Transverse colon (tissue), 4 donors: ENCODE results near the gene STT3A. TPM values are rescaled to one million over a fixed set of nuclear protein-coding genes. Genes with fewer than 3 reads are reported as not detected.

ENCODE experiments used
- DNase-seq: peaks from one replicate; pipeline ENCODE4 v3.0.0-alpha.2; 2019
- H3K27ac ChIP-seq, 4 donors: fragments of 200-600 bp; sonication (generic); 2 replicates each; pipeline ENCODE4 v1.5.1; 2016 to 2018; ENCODE audit warnings: inconsistent platforms in 4 of 4
- H3K27me3 ChIP-seq: fragments of 200-600 bp; sonication (generic); 2 replicates; pipeline ENCODE4 v1.5.1; 2017; ENCODE audit warnings: inconsistent platforms
- H3K36me3 ChIP-seq, 4 donors: fragments of 200-600 bp; sonication (generic); 2 replicates each; pipeline ENCODE4 v1.5.1; 2017 to 2019; ENCODE audit warnings: inconsistent platforms in 4 of 4
- H3K4me1 ChIP-seq, 4 donors: fragments of 200-600 bp; sonication (generic); 2 replicates each; pipeline ENCODE4 v1.5.1; 2017 to 2020; ENCODE audit warnings: inconsistent platforms in 4 of 4
- H3K4me3 ChIP-seq, 4 donors: fragments of 200-600 bp; sonication (generic); 1 replicate in 1 of 4; 2 replicates in 3 of 4; pipeline versions ENCODE4 v1.5.1 to v1.6.1; 2017 to 2019; ENCODE audit warnings: inconsistent platforms in 4 of 4
- H3K9me3 ChIP-seq, 2 donors: fragments of 200-600 bp; sonication (generic); 2 replicates each; pipeline ENCODE4 v1.5.1; 2017 to 2019; ENCODE audit warnings: inconsistent platforms in 2 of 2
- CTCF ChIP-seq, 5 experiments: fragments of 200-600 bp in 3 of 5; fragments of 450-650 bp in 2 of 5; sonication (generic) in 3 of 5; IDR thresholded peaks; 1 replicate in 2 of 5; 2 replicates in 3 of 5; pipeline ENCODE4 v1.5.1; 2016 to 2017; ENCODE audit warnings: antibody characterized with exemption in 5 of 5, inconsistent platforms in 3 of 5, mild to moderate bottlenecking in 2 of 5, moderate library complexity in 1 of 5
- EP300 ChIP-seq: sonication (generic); formaldehyde crosslinking; IDR thresholded peaks from one replicate; pipeline ENCODE4 v1.6.1; 2017; ENCODE audit warnings: antibody characterized with exemption, low read depth
- POLR2A ChIP-seq: fragments of 450-650 bp; IDR thresholded peaks from one replicate; pipeline ENCODE4 v1.6.1; 2016; ENCODE audit warnings: antibody characterized with exemption, mild to moderate bottlenecking, moderate library complexity
- POLR2AphosphoS5 ChIP-seq, 3 donors: sonication (generic); formaldehyde crosslinking; IDR thresholded peaks; one replicate each; pipeline ENCODE4 v1.6.1; 2016; ENCODE audit warnings: antibody characterized with exemption in 3 of 3
- WGBS, 2 donors: methylation state at CpG; one replicate each; pipeline ENCODE4 v1.1.5; 2018; ENCODE audit warnings: low coverage in 1 of 2; 5-methylcytosine and 5-hydroxymethylcytosine counted together
- in situ Hi-C, 4 donors: fragments of 200-750 bp; cut with MboI; loops; one replicate each; pipeline versions ENCODE4 v1.15.0 to v1.15.1; 2017; ENCODE audit warnings: low sequenced_read_pairs in 3 of 4, low pct_ligation_motif_present in 1 of 4, low pct_unique_long_range_greater_than_20kb in 1 of 4
- intact Hi-C: fragments of 100-400 bp; cut with DNase I; formaldehyde crosslinking; loops from one replicate; pipeline ENCODE4 v1.15.1; 2023; ENCODE audit warnings: low total_unique reads
- total RNA-seq, 4 donors: library from RNA; depleted of rRNA; stranded (reverse); fragments of >200 nt; gene quantifications; one replicate each; pipeline ENCODE4 v1.1.0, GENCODE V29; 2016

The STT3A gene
- total RNA-seq, 4 donors from 2014 or later: 21.7 to 73.2 (median 64.3) TPM

GRCh38 chr11:125618383-125618782, 25.7 kb downstream of the STT3A start:
- TF ChIP-seq POLR2AphosphoS5 (IDR thresholded peaks at IDR 0.05) (no peak), CTCF (IDR thresholded peaks at IDR 0.05) (no peak), POLR2A (no peak), EP300 (no peak)
- no peaks in the 10 kb centered on the region for H3K27me3 ChIP-seq
- no peaks in the 10 kb centered on the region for H3K9me3 ChIP-seq
- in situ Hi-C loops: loop anchor here in 2 of 4 donors (25.0 kb wide), 2 partner anchors 269 to 594 kb away; partner anchors contain the start of genes FAM118B (in 1 of the 2), HYLS1 (in 1 of the 2) and RPUSD4 (in 1 of the 2)
- WGBS, 2 donors: 93 to 94% methylated on average over 4 of the region's 4 CpGs
- H3K4me3 ChIP-seq: no peak overlapping the region
- intact Hi-C loops: no loop called here
- H3K27ac ChIP-seq: no peak overlapping the region
- peaks cover 0 to 72% (median 35%) of the 10 kb centered on the region in 4 donors for H3K36me3 ChIP-seq
- H3K4me1 ChIP-seq: no peaks in the 10 kb centered on the region
- no peak for DNase-seq

- no peak for TF ChIP-seq POLR2AphosphoS5 (IDR thresholded peaks at IDR 0.05)
- TF ChIP-seq CTCF (IDR thresholded peaks at IDR 0.05): no peak
- TF ChIP-seq EP300: no peak
- TF ChIP-seq POLR2A: no peak
- Histone ChIP-seq H3K4me1 (peaks cover 0 to 17% (median 16%) of the 10 kb centered on the region in 4 donors), H3K27ac (peak overlapping the region in 2 of 4 donors; percentile 4 to 18), H3K27me3 (no peaks in the 10 kb centered on the region), H3K4me3 (no peak overlapping the region), H3K36me3 (peaks cover 0 to 44% (median 21%) of the 10 kb centered on the region in 4 donors), H3K9me3 (no peaks in the 10 kb centered on the region)
- in situ Hi-C loops (loop anchor here in 2 of 4 donors (25.0 kb wide), 2 partner anchors 265 to 590 kb away; partner anchors contain the start of genes FAM118B (in 1 of the 2), HYLS1 (in 1 of the 2) and RPUSD4 (in 1 of the 2)), intact Hi-C loops (no loop called here)
- WGBS, 2 donors: 79 to 86% methylated on average over 2 of the region's 2 CpGs
- no peak for DNase-seq
These were observed 29.3 kb downstream of the STT3A start for GRCh38 chr11:125621995-125622394.

GRCh38 chr11:125623064-125623463, 30.4 kb downstream of the STT3A start:
- intact Hi-C loops (no loop called here), in situ Hi-C loops (loop anchor here in 2 of 4 donors (25.0 kb wide), 2 partner anchors 264 to 589 kb away; partner anchors contain the start of genes FAM118B (in 1 of the 2), HYLS1 (in 1 of the 2) and RPUSD4 (in 1 of the 2))
- 91% methylated on average over 1 of the region's 1 CpG for WGBS, 2 donors
- H3K4me3 ChIP-seq: no peak overlapping the region
- peaks cover 0 to 35% (median 17%) of the 10 kb centered on the region in 4 donors for H3K36me3 ChIP-seq
- DNase-seq: no peak
- H3K9me3 ChIP-seq: no peaks in the 10 kb centered on the region
- H3K27me3 ChIP-seq: no peaks in the 10 kb centered on the region
- peaks cover 0 to 19% (median 17%) of the 10 kb centered on the region in 4 donors for H3K4me1 ChIP-seq
- H3K27ac ChIP-seq: peak overlapping the region in 1 of 4 donors; percentile 94
- TF ChIP-seq POLR2AphosphoS5 (IDR thresholded peaks at IDR 0.05) (no peak), POLR2A (no peak), CTCF (IDR thresholded peaks at IDR 0.05) (no peak), EP300 (no peak)

- Histone ChIP-seq H3K27me3 (no peaks in the 10 kb centered on the region), H3K9me3 (no peaks in the 10 kb centered on the region), H3K4me3 (peak within 1 kb of the TSS; percentile 52 to 71 (median 58)), H3K36me3 (peaks cover 0 to 18% (median 8%) of the 10 kb centered on the region in 4 donors), H3K4me1 (peaks cover 0 to 19% (median 17%) of the 10 kb centered on the region in 4 donors), H3K27ac (peak within 1 kb of the TSS; percentile 94 to 95 (median 94))
- TF ChIP-seq CTCF (IDR thresholded peaks at IDR 0.05) (no peak), POLR2A (no peak), POLR2AphosphoS5 (IDR thresholded peaks at IDR 0.05) (no peak), EP300 (no peak)
- peak; percentile 10 for DNase-seq
- in situ Hi-C loops (loop anchor here in 2 of 4 donors (25.0 kb wide), 2 partner anchors 263 to 588 kb away; partner anchors contain the start of genes FAM118B (in 1 of the 2), HYLS1 (in 1 of the 2) and RPUSD4 (in 1 of the 2)), intact Hi-C loops (no loop called here)
- WGBS, 2 donors: 40 to 51% methylated on average over 6 to 9 of the region's 9 CpGs
These were observed 32.1 kb downstream of the STT3A start, which contains the start of gene CHEK1 for GRCh38 chr11:125624756-125625213. Gene CHEK1, plus strand, starts transcription at chr11:125625163. Its CDS starts 1,606 bp downstream, at chr11:125626769.
